ENCODE measurements around the gene C19orf67. TPM values are rescaled to one million over a fixed set of nuclear protein-coding genes. Genes with fewer than 3 reads are reported as not detected.

The C19orf67 gene
- total and polyA plus RNA-seq, 2 of the 13 experiments (the other 11 are each of a cell fraction or from before 2014, with no cell fraction given) = 0.11 to 0.32 TPM

- Histone ChIP-seq H3K36me3 (replicated peaks in 1 of 2; ENCODE audit: control insufficient read depth in 1 of 2, insufficient read depth in 2 of 2, low read length in 2 of 2) (no peaks in the 10 kb centered on the region), H3K9me3 (ENCODE audit: low read length) (no peaks in the 10 kb centered on the region), H4K20me1 (ENCODE audit: insufficient read depth, low read length) (no peaks in the 10 kb centered on the region), H2AFZ (ENCODE audit: low read length) (no peak overlapping the region), H3K4me3 (replicated peaks in 1 of 3; ENCODE audit: insufficient read depth in 1 of 3, low read depth in 2 of 3, low read length in 3 of 3) (no peak overlapping the region), H3K4me2 (ENCODE audit: low read depth, low read length) (no peak overlapping the region), H3K4me1 (ENCODE audit: insufficient read depth, low read length) (peaks cover 5% of the 10 kb centered on the region; the same call in 1 of the 2 replicates), H3K27ac (ENCODE audit: extremely low read length, insufficient read depth, low read length) (no peak overlapping the region), H3K79me2 (ENCODE audit: insufficient read depth, low read length) (no peaks in the 10 kb centered on the region), H3K27me3 (ENCODE audit: control insufficient read depth in 1 of 2, insufficient read depth in 2 of 2, low read length in 2 of 2) (no peaks in the 10 kb centered on the region), H3K9ac (ENCODE audit: insufficient read depth, low read depth, low read length) (no peak overlapping the region)
- no peak for TF ChIP-seq MATR3 (CRISPR knock-in tag; IDR thresholded peaks at IDR 0.05)
- TF ChIP-seq ZFP91 (CRISPR knock-in tag; IDR thresholded peaks at IDR 0.05; ENCODE audit: borderline replicate concordance) = no peak
- TF ChIP-seq FOXA1 (IDR thresholded peaks at IDR 0.05) = no peak
- no peak for TF ChIP-seq FOXA1 (CRISPR knock-in tag; IDR thresholded peaks at IDR 0.05)
- no peak for TF ChIP-seq KAT8 (CRISPR knock-in tag; IDR thresholded peaks at IDR 0.05)
- TF ChIP-seq ZNF225 (CRISPR knock-in tag; IDR thresholded peaks at IDR 0.05) = no peak
- TF ChIP-seq DNMT1 (CRISPR knock-in tag; IDR thresholded peaks at IDR 0.05) = no peak
- TF ChIP-seq ARHGAP35 (CRISPR knock-in tag; IDR thresholded peaks at IDR 0.05; ENCODE audit: borderline replicate concordance) = no peak
- no peak for TF ChIP-seq ZNF597 (CRISPR knock-in tag; IDR thresholded peaks at IDR 0.05)
- no peak for TF ChIP-seq ZNF782 (CRISPR knock-in tag; IDR thresholded peaks at IDR 0.05; ENCODE audit: borderline replicate concordance)
- 51% methylated on average over 6 of the region's 6 CpGs for WGBS (ENCODE audit: low lambda C conversion rate)
- ChIA-PET CTCF (ENCODE audit: low intra/inter-chr PET ratio, low total read pairs) (no interaction called here), POLR2A (interaction anchor here (1.3 kb wide), 1 partner anchor 18 kb away, joined by 5 read pairs; the partner anchor contains the start of gene MISP3)
- FAIRE-seq (no peak), ATAC-seq (no peak), DNase-seq (ENCODE audit: low spot score) (no peak)
- in situ Hi-C loops (cut with HindIII; ENCODE audit: extremely low pct_ligation_motif_present, low pct_unique_long_range_greater_than_20kb) = loop anchor here (25.0 kb wide), 1 partner anchor 292 kb away; the partner anchor contains the start of genes C19orf53 and MRI1
- no TSS peak for BruUV-seq (replicated peaks)
- intact Hi-C loops (cut with micrococcal nuclease; ENCODE audit: unreplicated experiment) = no loop called here
Measured at GRCh38 chr19:14054099-14054498, 31.5 kb downstream of the C19orf67 start.
